OCI-LY1 (cell line): ENCODE results near the gene AVPR2.

ENCODE experiments used
- H2AFZ ChIP-seq: fragments of 200-600 bp; sonication (generic), shearing (Covaris generic); 2 replicates; pipeline ENCODE4 v1.6.0; 2014; ENCODE audit warnings: antibody characterized with exemption, mild to moderate bottlenecking, low read length
- H3F3A ChIP-seq: fragments of 200-600 bp; sonication (generic), shearing (Covaris generic); 2 replicates; pipeline ENCODE4 v1.6.0; 2014; ENCODE audit warnings: mild to moderate bottlenecking, antibody characterized with exemption, low read length, moderate library complexity; ENCODE audit not compliant: insufficient read depth
- H3K27ac ChIP-seq: fragments of 200-600 bp; sonication (generic); 2 replicates; pipeline ENCODE4 v1.5.1; 2014; ENCODE audit warnings: low read length, mixed run types, mild to moderate bottlenecking, low read depth; ENCODE audit not compliant: poor library complexity, severe bottlenecking
- H3K27me3 ChIP-seq: fragments of 200-600 bp; sonication (generic); 2 replicates; pipeline ENCODE4 v1.6.0; 2014; ENCODE audit warnings: antibody characterized with exemption, mild to moderate bottlenecking, low read length, moderate library complexity; ENCODE audit not compliant: insufficient read depth
- H3K36me3 ChIP-seq: fragments of 200-600 bp; sonication (generic); 2 replicates; pipeline ENCODE4 v1.6.1; 2014; ENCODE audit warnings: mild to moderate bottlenecking, antibody characterized with exemption, low read length, moderate library complexity, mixed read lengths; ENCODE audit not compliant: insufficient read depth
- H3K4me1 ChIP-seq: fragments of 200-600 bp; sonication (generic); 2 replicates; pipeline ENCODE4 v1.5.1; 2014; ENCODE audit warnings: mild to moderate bottlenecking, low read length, moderate library complexity; ENCODE audit not compliant: insufficient read depth, severe bottlenecking
- H3K4me2 ChIP-seq: fragments of 200-600 bp; sonication (generic), shearing (Covaris generic); 2 replicates; pipeline ENCODE4 v1.6.1; 2014; ENCODE audit warnings: low read length
- H3K4me3 ChIP-seq: fragments of 200-600 bp; sonication (generic); 2 replicates; pipeline ENCODE4 v1.5.1; 2014; ENCODE audit warnings: low read length, low read depth, mild to moderate bottlenecking, mixed read lengths; ENCODE audit not compliant: poor library complexity, severe bottlenecking
- H3K79me2 ChIP-seq: fragments of 200-600 bp; shearing (Covaris generic); 2 replicates; pipeline ENCODE4 v1.6.1; 2016; ENCODE audit warnings: mixed run types, low read length, mixed read lengths; ENCODE audit not compliant: insufficient read depth
- H3K9ac ChIP-seq: fragments of 200-600 bp; sonication (generic), shearing (Covaris generic); 2 replicates; pipeline ENCODE4 v1.6.1; 2014; ENCODE audit warnings: mild to moderate bottlenecking, low read length, mixed read lengths
- H3K9me2 ChIP-seq: fragments of 200-600 bp; sonication (generic), shearing (Covaris generic); 2 replicates; pipeline ENCODE4 v1.6.1; 2014; ENCODE audit warnings: low read depth, mild to moderate bottlenecking, low read length, mixed read lengths
- H3K9me3 ChIP-seq: fragments of 200-600 bp; shearing (Covaris generic); 2 replicates; pipeline ENCODE4 v1.6.1; 2014; ENCODE audit warnings: low read length, mixed read lengths
- H4K20me1 ChIP-seq: fragments of 200-600 bp; sonication (generic), shearing (Covaris generic); 2 replicates; pipeline ENCODE4 v1.6.0; 2016; ENCODE audit warnings: mild to moderate bottlenecking, low read length; ENCODE audit not compliant: insufficient read depth
- CTCF ChIP-seq: fragments of 200-600 bp; sonication (generic), shearing (Covaris generic); IDR thresholded peaks from 2 replicates; pipeline ENCODE4 v1.5.1; 2017; ENCODE audit warnings: mild to moderate bottlenecking, antibody characterized with exemption, low read length, moderate library complexity, mixed read lengths
- EZH2 ChIP-seq: fragments of 200-600 bp; sonication (generic), shearing (Covaris generic); IDR thresholded peaks from 2 replicates; pipeline ENCODE4 v1.8.0; 2017; ENCODE audit warnings: borderline replicate concordance, mixed run types, mild to moderate bottlenecking, antibody characterized with exemption, low read length, moderate library complexity, mixed read lengths

Gene AVPR2

DNA sequence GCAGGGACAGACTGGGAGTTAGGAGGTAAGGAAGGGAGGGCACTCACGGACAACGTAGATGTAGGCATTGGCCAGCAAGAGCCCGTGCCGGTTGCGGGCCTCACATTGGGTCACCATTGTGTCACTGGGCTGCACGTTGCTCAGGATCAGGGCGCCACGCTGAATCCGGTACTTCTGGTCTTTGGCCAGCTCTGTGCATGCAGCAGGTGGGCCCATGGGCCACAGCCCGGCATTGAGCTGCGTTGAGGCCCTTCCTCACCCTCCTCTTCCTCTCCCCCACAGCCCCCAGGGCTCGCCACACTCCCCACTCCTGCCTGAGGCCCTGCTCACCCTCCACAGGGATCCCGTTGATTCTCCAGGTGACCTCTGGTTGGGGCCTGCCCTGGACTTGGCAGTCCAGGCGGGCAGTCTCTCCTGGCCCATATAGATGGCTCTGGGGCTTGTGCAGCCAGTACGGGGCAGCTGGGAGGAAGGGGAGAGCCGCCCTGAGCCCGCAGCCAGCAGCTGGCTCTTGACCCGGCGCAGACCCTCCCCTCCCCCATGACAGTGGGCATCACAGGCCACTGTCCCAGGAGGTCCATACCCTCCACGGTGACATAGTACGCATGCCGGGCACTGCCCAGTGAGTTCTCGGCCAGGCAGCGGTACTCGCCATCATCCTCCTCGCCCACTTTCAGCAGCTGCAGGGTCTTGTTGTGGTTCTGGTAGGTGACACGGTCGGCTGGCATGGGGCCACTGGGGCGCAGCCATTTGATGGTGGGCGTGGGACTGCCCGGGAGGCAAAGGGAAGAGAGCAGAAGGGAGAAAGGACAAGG is 34.8 kb upstream of the AVPR2 start:
- Histone ChIP-seq H3K9me2 (no peaks in the 10 kb centered on the region), H3K79me2 (no peaks in the 10 kb centered on the region), H3K4me1 (no peaks in the 10 kb centered on the region), H3K4me2 (no peak overlapping the region), H3K36me3 (no peaks in the 10 kb centered on the region), H3F3A (no peaks in the 10 kb centered on the region), H3K4me3 (no peak overlapping the region), H3K9ac (no peak overlapping the region), H4K20me1 (no peaks in the 10 kb centered on the region), H3K27me3 (no peaks in the 10 kb centered on the region), H3K9me3 (no peaks in the 10 kb centered on the region), H3K27ac (no peak overlapping the region), H2AFZ (no peak overlapping the region)
- no peak for TF ChIP-seq CTCF
- no peak for TF ChIP-seq EZH2

GRCh38 chrX:153870288-153870690 is 34.2 kb upstream of the AVPR2 start:
- Histone ChIP-seq H4K20me1 (no peaks in the 10 kb centered on the region), H3K4me3 (no peak overlapping the region), H3F3A (no peaks in the 10 kb centered on the region), H3K4me2 (no peak overlapping the region), H3K9me2 (no peaks in the 10 kb centered on the region), H3K27ac (no peak overlapping the region), H2AFZ (no peak overlapping the region), H3K79me2 (no peaks in the 10 kb centered on the region), H3K27me3 (no peaks in the 10 kb centered on the region), H3K9ac (no peak overlapping the region), H3K4me1 (no peaks in the 10 kb centered on the region), H3K9me3 (no peaks in the 10 kb centered on the region), H3K36me3 (no peaks in the 10 kb centered on the region)
- no peak for TF ChIP-seq CTCF
- TF ChIP-seq EZH2: no peak

DNA sequence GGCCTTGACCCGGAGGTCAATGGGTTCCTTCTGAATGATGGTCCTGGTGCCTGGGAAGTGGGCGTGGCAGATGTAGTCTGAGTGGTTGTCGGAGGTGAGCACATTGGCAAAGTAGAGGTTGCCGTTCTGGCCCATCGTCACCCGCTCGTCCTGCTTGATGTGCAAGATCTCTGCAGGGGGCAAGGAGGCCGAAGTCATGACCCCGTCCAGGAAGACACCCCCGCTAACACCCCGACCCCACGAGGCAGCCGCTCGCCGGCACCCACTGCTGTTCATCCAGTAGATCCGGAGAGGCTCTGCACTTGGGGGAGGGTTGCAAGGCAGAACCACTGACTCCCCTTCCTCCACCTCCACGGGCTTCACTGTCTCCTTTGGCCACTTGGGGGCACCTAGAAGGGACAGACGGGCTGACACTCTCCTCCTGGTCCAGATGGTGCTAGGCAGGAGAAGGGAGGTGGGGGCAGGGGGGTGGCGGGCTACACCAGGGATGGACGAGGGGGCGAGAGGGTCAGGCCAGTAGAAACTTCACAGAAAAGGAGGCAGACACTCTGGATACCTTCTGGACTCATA is 33.6 kb upstream of the AVPR2 start:
- H3K9me2 ChIP-seq: no peaks in the 10 kb centered on the region
- no peaks in the 10 kb centered on the region for H3F3A ChIP-seq
- H3K9me3 ChIP-seq: no peaks in the 10 kb centered on the region
- no peaks in the 10 kb centered on the region for H3K4me1 ChIP-seq
- H3K9ac ChIP-seq: no peak overlapping the region
- TF ChIP-seq CTCF: no peak
- no peak for TF ChIP-seq EZH2
- H3K36me3 ChIP-seq: no peaks in the 10 kb centered on the region
- H3K27ac ChIP-seq: no peak overlapping the region
- no peak overlapping the region for H3K4me2 ChIP-seq
- no peaks in the 10 kb centered on the region for H3K27me3 ChIP-seq
- H2AFZ ChIP-seq: no peak overlapping the region
- no peaks in the 10 kb centered on the region for H4K20me1 ChIP-seq
- no peaks in the 10 kb centered on the region for H3K79me2 ChIP-seq
- no peak overlapping the region for H3K4me3 ChIP-seq
